ENCODE results near the gene VPS37B. TPM values are rescaled to one million over a fixed set of nuclear protein-coding genes. Genes with fewer than 3 reads are reported as not detected.

VPS37B gene
- total RNA-seq, 1 experiment from 2014 or later: 18.1 TPM

DNA sequence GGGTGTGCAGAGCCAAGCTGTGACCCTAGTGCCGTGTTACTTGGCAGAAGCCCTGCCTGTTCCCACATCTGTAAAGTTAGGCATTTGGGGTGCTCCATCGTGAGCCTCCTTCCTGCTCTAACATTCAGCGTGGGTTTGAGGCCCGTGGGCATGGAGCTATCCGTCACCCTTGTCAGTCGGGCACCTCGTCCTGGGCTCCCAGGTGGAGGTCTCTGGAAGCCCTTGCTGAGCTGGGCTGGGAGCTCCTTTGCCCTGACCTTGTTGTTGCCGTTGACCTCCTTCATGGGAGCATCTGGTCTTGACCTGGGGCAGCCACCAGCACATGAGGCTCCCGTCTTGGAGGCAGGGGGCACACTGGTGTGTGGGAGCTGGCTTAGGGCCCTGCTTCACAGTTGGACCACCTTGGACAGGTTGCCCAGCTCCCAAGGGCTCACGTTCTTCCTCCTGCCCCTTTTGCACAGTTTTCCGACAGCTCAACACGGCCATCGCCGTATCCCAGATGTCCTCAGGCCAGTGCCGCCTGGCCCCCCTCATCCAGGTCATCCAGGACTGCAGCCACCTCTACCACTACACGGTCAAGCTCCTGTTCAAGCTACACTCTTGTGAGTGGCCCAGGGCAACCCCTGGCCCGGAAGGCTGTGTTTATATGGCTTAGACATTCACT lies 42.2 kb downstream of the VPS37B start:
- POLR2A ChIA-PET: interaction anchor here (0.6 kb wide), 1 partner anchor 90 kb away, joined by 4 read pairs; no protein-coding TSS in a partner anchor
- Mint-ChIP-seq H3K4me1 (peaks cover 4% of the 10 kb centered on the region; the same call in 1 of the 2 replicates), H3K36me3 (no peaks in the 10 kb centered on the region), H3K27ac (no peak overlapping the region), H3K9me3 (no peaks in the 10 kb centered on the region), H3K4me3 (no peak overlapping the region), H3K27me3 (ENCODE audit: low read depth) (no peaks in the 10 kb centered on the region)
- ATAC-seq (no peak), DNase-seq (ENCODE audit: low spot score) (no peak)
- TF ChIP-seq, protein P1, sequence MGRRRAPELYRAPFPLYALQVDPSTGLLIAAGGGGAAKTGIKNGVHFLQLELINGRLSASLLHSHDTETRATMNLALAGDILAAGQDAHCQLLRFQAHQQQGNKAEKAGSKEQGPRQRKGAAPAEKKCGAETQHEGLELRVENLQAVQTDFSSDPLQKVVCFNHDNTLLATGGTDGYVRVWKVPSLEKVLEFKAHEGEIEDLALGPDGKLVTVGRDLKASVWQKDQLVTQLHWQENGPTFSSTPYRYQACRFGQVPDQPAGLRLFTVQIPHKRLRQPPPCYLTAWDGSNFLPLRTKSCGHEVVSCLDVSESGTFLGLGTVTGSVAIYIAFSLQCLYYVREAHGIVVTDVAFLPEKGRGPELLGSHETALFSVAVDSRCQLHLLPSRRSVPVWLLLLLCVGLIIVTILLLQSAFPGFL (CRISPR knock-in tag; IDR thresholded peaks at IDR 0.05; ENCODE audit: borderline replicate concordance): no peak
- TF ChIP-seq, protein P2, sequence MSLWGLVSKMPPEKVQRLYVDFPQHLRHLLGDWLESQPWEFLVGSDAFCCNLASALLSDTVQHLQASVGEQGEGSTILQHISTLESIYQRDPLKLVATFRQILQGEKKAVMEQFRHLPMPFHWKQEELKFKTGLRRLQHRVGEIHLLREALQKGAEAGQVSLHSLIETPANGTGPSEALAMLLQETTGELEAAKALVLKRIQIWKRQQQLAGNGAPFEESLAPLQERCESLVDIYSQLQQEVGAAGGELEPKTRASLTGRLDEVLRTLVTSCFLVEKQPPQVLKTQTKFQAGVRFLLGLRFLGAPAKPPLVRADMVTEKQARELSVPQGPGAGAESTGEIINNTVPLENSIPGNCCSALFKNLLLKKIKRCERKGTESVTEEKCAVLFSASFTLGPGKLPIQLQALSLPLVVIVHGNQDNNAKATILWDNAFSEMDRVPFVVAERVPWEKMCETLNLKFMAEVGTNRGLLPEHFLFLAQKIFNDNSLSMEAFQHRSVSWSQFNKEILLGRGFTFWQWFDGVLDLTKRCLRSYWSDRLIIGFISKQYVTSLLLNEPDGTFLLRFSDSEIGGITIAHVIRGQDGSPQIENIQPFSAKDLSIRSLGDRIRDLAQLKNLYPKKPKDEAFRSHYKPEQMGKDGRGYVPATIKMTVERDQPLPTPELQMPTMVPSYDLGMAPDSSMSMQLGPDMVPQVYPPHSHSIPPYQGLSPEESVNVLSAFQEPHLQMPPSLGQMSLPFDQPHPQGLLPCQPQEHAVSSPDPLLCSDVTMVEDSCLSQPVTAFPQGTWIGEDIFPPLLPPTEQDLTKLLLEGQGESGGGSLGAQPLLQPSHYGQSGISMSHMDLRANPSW (CRISPR knock-in tag; conservative IDR thresholded peaks at IDR 0.05; ENCODE audit: low read depth): no peak
- TF ChIP-seq, protein P3, sequence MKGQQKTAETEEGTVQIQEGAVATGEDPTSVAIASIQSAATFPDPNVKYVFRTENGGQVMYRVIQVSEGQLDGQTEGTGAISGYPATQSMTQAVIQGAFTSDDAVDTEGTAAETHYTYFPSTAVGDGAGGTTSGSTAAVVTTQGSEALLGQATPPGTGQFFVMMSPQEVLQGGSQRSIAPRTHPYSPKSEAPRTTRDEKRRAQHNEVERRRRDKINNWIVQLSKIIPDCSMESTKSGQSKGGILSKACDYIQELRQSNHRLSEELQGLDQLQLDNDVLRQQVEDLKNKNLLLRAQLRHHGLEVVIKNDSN (CRISPR knock-in tag; IDR thresholded peaks at IDR 0.05): no peak
- TF ChIP-seq, protein P4, sequence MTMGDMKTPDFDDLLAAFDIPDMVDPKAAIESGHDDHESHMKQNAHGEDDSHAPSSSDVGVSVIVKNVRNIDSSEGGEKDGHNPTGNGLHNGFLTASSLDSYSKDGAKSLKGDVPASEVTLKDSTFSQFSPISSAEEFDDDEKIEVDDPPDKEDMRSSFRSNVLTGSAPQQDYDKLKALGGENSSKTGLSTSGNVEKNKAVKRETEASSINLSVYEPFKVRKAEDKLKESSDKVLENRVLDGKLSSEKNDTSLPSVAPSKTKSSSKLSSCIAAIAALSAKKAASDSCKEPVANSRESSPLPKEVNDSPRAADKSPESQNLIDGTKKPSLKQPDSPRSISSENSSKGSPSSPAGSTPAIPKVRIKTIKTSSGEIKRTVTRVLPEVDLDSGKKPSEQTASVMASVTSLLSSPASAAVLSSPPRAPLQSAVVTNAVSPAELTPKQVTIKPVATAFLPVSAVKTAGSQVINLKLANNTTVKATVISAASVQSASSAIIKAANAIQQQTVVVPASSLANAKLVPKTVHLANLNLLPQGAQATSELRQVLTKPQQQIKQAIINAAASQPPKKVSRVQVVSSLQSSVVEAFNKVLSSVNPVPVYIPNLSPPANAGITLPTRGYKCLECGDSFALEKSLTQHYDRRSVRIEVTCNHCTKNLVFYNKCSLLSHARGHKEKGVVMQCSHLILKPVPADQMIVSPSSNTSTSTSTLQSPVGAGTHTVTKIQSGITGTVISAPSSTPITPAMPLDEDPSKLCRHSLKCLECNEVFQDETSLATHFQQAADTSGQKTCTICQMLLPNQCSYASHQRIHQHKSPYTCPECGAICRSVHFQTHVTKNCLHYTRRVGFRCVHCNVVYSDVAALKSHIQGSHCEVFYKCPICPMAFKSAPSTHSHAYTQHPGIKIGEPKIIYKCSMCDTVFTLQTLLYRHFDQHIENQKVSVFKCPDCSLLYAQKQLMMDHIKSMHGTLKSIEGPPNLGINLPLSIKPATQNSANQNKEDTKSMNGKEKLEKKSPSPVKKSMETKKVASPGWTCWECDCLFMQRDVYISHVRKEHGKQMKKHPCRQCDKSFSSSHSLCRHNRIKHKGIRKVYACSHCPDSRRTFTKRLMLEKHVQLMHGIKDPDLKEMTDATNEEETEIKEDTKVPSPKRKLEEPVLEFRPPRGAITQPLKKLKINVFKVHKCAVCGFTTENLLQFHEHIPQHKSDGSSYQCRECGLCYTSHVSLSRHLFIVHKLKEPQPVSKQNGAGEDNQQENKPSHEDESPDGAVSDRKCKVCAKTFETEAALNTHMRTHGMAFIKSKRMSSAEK (CRISPR knock-in tag; IDR thresholded peaks at IDR 0.05; ENCODE audit: borderline replicate concordance): no peak
- no peak for TF ChIP-seq CREB1 (CRISPR knock-in tag; IDR thresholded peaks at IDR 0.05)
- TF ChIP-seq EMX1 (CRISPR knock-in tag; IDR thresholded peaks at IDR 0.05): no peak
- no peak for TF ChIP-seq SOX15 (CRISPR knock-in tag; IDR thresholded peaks at IDR 0.05)
- no peak for TF ChIP-seq ZNF423 (CRISPR knock-in tag; IDR thresholded peaks at IDR 0.05)
- no peak for TF ChIP-seq ZNF121 (CRISPR knock-in tag; IDR thresholded peaks at IDR 0.05)
- TF ChIP-seq ZBTB21 (CRISPR knock-in tag; IDR thresholded peaks at IDR 0.05; ENCODE audit: borderline replicate concordance): no peak
- no peak for TF ChIP-seq NFYB (CRISPR knock-in tag; conservative IDR thresholded peaks at IDR 0.05; ENCODE audit: low read depth)
- TF ChIP-seq TEAD4 (CRISPR knock-in tag; IDR thresholded peaks at IDR 0.05): no peak
- TF ChIP-seq, protein P5, sequence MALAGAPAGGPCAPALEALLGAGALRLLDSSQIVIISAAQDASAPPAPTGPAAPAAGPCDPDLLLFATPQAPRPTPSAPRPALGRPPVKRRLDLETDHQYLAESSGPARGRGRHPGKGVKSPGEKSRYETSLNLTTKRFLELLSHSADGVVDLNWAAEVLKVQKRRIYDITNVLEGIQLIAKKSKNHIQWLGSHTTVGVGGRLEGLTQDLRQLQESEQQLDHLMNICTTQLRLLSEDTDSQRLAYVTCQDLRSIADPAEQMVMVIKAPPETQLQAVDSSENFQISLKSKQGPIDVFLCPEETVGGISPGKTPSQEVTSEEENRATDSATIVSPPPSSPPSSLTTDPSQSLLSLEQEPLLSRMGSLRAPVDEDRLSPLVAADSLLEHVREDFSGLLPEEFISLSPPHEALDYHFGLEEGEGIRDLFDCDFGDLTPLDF (CRISPR knock-in tag; IDR thresholded peaks at IDR 0.05): no peak
- TF ChIP-seq TP53 (CRISPR knock-in tag; IDR thresholded peaks at IDR 0.05): no peak
- TF ChIP-seq, protein P6, sequence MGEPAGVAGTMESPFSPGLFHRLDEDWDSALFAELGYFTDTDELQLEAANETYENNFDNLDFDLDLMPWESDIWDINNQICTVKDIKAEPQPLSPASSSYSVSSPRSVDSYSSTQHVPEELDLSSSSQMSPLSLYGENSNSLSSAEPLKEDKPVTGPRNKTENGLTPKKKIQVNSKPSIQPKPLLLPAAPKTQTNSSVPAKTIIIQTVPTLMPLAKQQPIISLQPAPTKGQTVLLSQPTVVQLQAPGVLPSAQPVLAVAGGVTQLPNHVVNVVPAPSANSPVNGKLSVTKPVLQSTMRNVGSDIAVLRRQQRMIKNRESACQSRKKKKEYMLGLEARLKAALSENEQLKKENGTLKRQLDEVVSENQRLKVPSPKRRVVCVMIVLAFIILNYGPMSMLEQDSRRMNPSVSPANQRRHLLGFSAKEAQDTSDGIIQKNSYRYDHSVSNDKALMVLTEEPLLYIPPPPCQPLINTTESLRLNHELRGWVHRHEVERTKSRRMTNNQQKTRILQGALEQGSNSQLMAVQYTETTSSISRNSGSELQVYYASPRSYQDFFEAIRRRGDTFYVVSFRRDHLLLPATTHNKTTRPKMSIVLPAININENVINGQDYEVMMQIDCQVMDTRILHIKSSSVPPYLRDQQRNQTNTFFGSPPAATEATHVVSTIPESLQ (CRISPR knock-in tag; IDR thresholded peaks at IDR 0.05): no peak
- TF ChIP-seq SMAD3 (CRISPR knock-in tag; IDR thresholded peaks at IDR 0.05; ENCODE audit: borderline replicate concordance): no peak
- no peak for TF ChIP-seq FOXK1 (CRISPR knock-in tag; IDR thresholded peaks at IDR 0.05)
- TF ChIP-seq, protein P7, sequence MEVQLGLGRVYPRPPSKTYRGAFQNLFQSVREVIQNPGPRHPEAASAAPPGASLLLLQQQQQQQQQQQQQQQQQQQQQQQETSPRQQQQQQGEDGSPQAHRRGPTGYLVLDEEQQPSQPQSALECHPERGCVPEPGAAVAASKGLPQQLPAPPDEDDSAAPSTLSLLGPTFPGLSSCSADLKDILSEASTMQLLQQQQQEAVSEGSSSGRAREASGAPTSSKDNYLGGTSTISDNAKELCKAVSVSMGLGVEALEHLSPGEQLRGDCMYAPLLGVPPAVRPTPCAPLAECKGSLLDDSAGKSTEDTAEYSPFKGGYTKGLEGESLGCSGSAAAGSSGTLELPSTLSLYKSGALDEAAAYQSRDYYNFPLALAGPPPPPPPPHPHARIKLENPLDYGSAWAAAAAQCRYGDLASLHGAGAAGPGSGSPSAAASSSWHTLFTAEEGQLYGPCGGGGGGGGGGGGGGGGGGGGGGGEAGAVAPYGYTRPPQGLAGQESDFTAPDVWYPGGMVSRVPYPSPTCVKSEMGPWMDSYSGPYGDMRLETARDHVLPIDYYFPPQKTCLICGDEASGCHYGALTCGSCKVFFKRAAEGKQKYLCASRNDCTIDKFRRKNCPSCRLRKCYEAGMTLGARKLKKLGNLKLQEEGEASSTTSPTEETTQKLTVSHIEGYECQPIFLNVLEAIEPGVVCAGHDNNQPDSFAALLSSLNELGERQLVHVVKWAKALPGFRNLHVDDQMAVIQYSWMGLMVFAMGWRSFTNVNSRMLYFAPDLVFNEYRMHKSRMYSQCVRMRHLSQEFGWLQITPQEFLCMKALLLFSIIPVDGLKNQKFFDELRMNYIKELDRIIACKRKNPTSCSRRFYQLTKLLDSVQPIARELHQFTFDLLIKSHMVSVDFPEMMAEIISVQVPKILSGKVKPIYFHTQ (CRISPR knock-in tag; IDR thresholded peaks at IDR 0.05): no peak
- CTCF ChIA-PET: interaction anchor here (0.7 to 1.9 kb wide), 6 partner anchors 13 to 138 kb away, joined by 3 to 6 read pairs (median 3); no protein-coding TSS in a partner anchor
